DND-41 (cell line): ENCODE measurements around the gene ZNF30.

Experiments
- ATAC-seq: fragments of 200-7000 bp; cut with Tn5 transposase; 3 replicates; pipeline ENCODE4 v1.9.1; 2021; ENCODE audit warnings: low read depth; ENCODE audit not compliant: insufficient read depth
- DNase-seq: peaks from one replicate; pipeline ENCODE4 v3.0.0-alpha.2; 2020
- H2AFZ ChIP-seq: 2 replicates; pipeline ENCODE4 v1.6.0; 2012; ENCODE audit warnings: low read depth, low read length
- H3K27ac ChIP-seq: 2 replicates; pipeline ENCODE4 v1.5.1; 2012; ENCODE audit warnings: low read length, inconsistent platforms
- H3K27me3 ChIP-seq: fragments of 200-600 bp; sonication (generic); 2 replicates; pipeline ENCODE4 v1.6.0; 2012; ENCODE audit warnings: low read length, mild to moderate bottlenecking, inconsistent platforms; ENCODE audit not compliant: insufficient read depth, poor library complexity
- H3K36me3 ChIP-seq: 2 replicates; pipeline ENCODE4 v1.5.1; 2012; ENCODE audit warnings: low read length, inconsistent platforms; ENCODE audit not compliant: insufficient read depth
- H3K4me1 ChIP-seq: 2 replicates; pipeline ENCODE4 v1.5.1; 2012; ENCODE audit warnings: mild to moderate bottlenecking, low read length; ENCODE audit not compliant: insufficient read depth
- H3K4me2 ChIP-seq: 2 replicates; pipeline ENCODE4 v1.6.0; 2012; ENCODE audit warnings: mild to moderate bottlenecking, moderate library complexity, low read length, inconsistent platforms; ENCODE audit not compliant: insufficient read depth
- H3K4me3 ChIP-seq, 2 experiments: fragments of 200-600 bp in 1 of 2; shearing (Covaris generic) in 1 of 2; 2 replicates each; pipeline ENCODE4 v1.5.1; 2012 to 2016; ENCODE audit warnings: inconsistent platforms in 2 of 2, low read length in 2 of 2, mild to moderate bottlenecking in 2 of 2, low read depth in 1 of 2, moderate library complexity in 1 of 2
- H3K79me2 ChIP-seq: 2 replicates; pipeline ENCODE4 v1.6.0; 2012; ENCODE audit warnings: low read length, inconsistent platforms; ENCODE audit not compliant: insufficient read depth
- H3K9ac ChIP-seq: 2 replicates; pipeline ENCODE4 v1.6.0; 2012; ENCODE audit warnings: low read depth, mild to moderate bottlenecking, inconsistent platforms, low read length, moderate library complexity
- H3K9me3 ChIP-seq: 2 replicates; pipeline ENCODE4 v1.5.1; 2012; ENCODE audit warnings: low read length, moderate library complexity, mild to moderate bottlenecking, inconsistent platforms; ENCODE audit not compliant: insufficient read depth, severe bottlenecking
- H4K20me1 ChIP-seq: 2 replicates; pipeline ENCODE4 v1.6.0; 2012; ENCODE audit warnings: low read length; ENCODE audit not compliant: insufficient read depth
- EZH2 ChIP-seq: IDR thresholded peaks from 3 replicates; pipeline ENCODE4 v1.6.1; 2012; ENCODE audit warnings: borderline replicate concordance, low read depth, mild to moderate bottlenecking, moderate library complexity, low read length, inconsistent platforms; ENCODE audit not compliant: severe bottlenecking
- TF ChIP-seq, protein P1 (sequence below): IDR thresholded peaks from 2 replicates; pipeline ENCODE4 v1.5.1; 2012; ENCODE audit warnings: borderline replicate concordance, low read length, moderate library complexity, mild to moderate bottlenecking; ENCODE audit not compliant: poor library complexity, severe bottlenecking; ENCODE audit errors: extremely low read depth

Gene ZNF30

DNA sequence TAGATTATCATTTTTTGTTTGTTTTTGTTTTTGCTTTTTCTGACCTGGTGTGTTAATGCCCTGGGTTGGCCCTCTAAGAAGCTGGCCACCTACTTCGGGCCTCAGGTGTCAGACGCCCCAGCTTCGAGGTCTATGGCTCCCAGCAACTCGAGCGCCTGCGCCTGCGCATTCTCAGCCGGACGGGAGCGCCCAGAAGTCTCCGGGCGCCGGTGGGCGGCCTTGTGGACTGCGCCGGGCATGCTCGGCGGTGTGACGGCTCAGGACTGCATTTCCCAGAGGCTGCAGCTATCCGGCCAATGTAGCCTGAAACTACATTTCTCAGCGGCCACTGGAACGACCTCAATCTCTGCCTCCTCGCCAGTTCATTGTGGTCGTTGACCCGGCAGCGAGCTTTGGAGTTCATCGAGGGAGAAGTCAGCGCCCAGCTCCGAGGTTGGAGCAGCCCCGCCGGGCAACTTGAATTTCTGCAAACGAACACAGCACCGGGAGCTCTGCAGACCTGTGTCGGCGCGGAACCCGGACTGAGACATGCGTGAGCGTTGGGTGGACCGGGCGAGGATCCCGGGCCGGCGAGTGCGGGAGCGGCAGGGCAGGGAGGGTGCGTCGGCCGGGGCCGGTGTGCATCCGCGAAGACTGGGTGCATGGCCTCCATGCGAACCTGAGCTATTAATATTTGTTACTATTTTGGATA, at the start of gene ZNF30:
TSS of gene ZNF30 (plus strand) at position 219 of the 691 bp plus-strand sequence. CDS start 3,045 bp downstream, outside the sequence.
- no peaks in the 10 kb centered on the region for H4K20me1 ChIP-seq

DNA sequence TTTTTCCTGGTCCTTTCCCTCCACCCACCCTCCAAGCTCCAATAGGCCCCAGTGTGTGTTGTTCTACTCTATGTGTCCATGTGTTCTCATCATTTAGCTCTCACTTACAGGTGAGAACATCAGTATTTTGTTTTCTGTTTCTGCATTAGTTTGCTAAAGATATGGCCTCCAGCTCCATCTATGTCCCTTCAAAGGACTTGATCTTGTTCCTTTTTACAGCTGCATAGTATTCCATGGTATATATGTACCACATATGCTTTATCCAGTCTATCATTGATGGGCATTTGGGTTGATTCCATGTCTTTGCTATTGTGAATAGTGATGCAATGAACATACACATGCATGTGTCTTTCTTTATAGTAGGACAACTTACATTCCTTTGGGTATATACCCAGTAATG, 47.1 kb upstream of the ZNF30 start:
- no peak overlapping the region for H3K4me3 ChIP-seq
- no peaks in the 10 kb centered on the region for H4K20me1 ChIP-seq
- no peak for DNase-seq
- H3K4me2 ChIP-seq: no peak overlapping the region
- H3K9me3 ChIP-seq: no peaks in the 10 kb centered on the region
- H3K27me3 ChIP-seq: peaks cover 4% of the 10 kb centered on the region
- no peaks in the 10 kb centered on the region for H3K79me2 ChIP-seq
- no peak overlapping the region for H2AFZ ChIP-seq
- no peak overlapping the region for H3K9ac ChIP-seq
- H3K27ac ChIP-seq: no peak overlapping the region
- TF ChIP-seq, protein P1, sequence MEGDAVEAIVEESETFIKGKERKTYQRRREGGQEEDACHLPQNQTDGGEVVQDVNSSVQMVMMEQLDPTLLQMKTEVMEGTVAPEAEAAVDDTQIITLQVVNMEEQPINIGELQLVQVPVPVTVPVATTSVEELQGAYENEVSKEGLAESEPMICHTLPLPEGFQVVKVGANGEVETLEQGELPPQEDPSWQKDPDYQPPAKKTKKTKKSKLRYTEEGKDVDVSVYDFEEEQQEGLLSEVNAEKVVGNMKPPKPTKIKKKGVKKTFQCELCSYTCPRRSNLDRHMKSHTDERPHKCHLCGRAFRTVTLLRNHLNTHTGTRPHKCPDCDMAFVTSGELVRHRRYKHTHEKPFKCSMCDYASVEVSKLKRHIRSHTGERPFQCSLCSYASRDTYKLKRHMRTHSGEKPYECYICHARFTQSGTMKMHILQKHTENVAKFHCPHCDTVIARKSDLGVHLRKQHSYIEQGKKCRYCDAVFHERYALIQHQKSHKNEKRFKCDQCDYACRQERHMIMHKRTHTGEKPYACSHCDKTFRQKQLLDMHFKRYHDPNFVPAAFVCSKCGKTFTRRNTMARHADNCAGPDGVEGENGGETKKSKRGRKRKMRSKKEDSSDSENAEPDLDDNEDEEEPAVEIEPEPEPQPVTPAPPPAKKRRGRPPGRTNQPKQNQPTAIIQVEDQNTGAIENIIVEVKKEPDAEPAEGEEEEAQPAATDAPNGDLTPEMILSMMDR: no peak
- no peak for TF ChIP-seq EZH2
- no peaks in the 10 kb centered on the region for H3K36me3 ChIP-seq
- H3K4me1 ChIP-seq: no peaks in the 10 kb centered on the region
- ATAC-seq: no peak

More for the DNA sequence above, at the start of gene ZNF30:
- no peaks in the 10 kb centered on the region for H3K9me3 ChIP-seq
- H3K4me2 ChIP-seq: peak within 1 kb of the TSS; percentile 59
- H3K27me3 ChIP-seq: peaks cover 15% of the 10 kb centered on the region
- peak within 1 kb of the TSS; percentile 79 for H2AFZ ChIP-seq
- H3K4me1 ChIP-seq: peaks cover 7% of the 10 kb centered on the region; the same call in 1 of the 2 replicates
- DNase-seq (peak; percentile 69), ATAC-seq (peak; percentile 88)
- peak within 1 kb of the TSS; percentile 65 for H3K27ac ChIP-seq
- no peaks in the 10 kb centered on the region; the same call in 1 of the 2 replicates for H3K36me3 ChIP-seq
- peak within 1 kb of the TSS; percentile 31 to 64; a peak in 3 of 4 replicates for H3K4me3 ChIP-seq
- 0 out of 2 replicates have a peak, but pooled peaks cover 2% of the 10 kb centered on the region for H3K79me2 ChIP-seq
- peak within 1 kb of the TSS; percentile 64 for H3K9ac ChIP-seq
- TF ChIP-seq EZH2: peak; percentile 79
- TF ChIP-seq, protein P1: no peak

DNA sequence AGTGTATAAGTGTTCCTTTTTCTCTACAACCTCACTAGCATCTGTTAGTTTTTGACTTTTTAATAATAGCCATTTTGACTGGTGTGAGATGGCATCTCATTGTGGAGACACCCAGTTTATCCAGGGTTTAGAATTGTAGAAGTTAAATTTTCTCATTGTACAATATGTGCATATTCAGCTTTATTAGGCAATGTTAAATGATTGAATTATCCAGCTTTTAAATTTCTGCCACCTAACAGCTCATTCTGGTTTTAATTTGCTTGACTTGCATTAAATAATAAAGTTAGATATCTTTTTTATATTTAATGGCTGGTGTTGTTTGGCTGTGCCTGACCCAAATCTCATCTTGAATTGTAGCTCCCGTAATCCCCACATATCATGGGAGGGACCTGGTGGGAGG, 46.7 kb upstream of the ZNF30 start:
- H3K4me2 ChIP-seq: no peak overlapping the region
- H3K27me3 ChIP-seq: peaks cover 4% of the 10 kb centered on the region
- no peak overlapping the region for H3K27ac ChIP-seq
- no peaks in the 10 kb centered on the region for H3K79me2 ChIP-seq
- no peaks in the 10 kb centered on the region for H3K36me3 ChIP-seq
- no peaks in the 10 kb centered on the region for H3K4me1 ChIP-seq
- no peaks in the 10 kb centered on the region for H3K9me3 ChIP-seq
- no peak for ATAC-seq
- H2AFZ ChIP-seq: no peak overlapping the region
- TF ChIP-seq, protein P1: no peak
- TF ChIP-seq EZH2: no peak
- H3K4me3 ChIP-seq: no peak overlapping the region
- no peaks in the 10 kb centered on the region for H4K20me1 ChIP-seq
- H3K9ac ChIP-seq: no peak overlapping the region
- no peak for DNase-seq
